Measurements from ENCODE around the gene C13orf46. TPM values are rescaled to one million over a fixed set of nuclear protein-coding genes. Genes with fewer than 3 reads are reported as not detected.

Gene C13orf46
- total RNA-seq, 3 donors from 2014 or later, result 0.16 to 0.73 (median 0.66) TPM

GRCh38 chr13:113921763-113922162 is 52.1 kb downstream of the C13orf46 start:
- no peak for TF ChIP-seq CTCF (IDR thresholded peaks at IDR 0.05)
- no peak for TF ChIP-seq POLR2AphosphoS5 (IDR thresholded peaks at IDR 0.05)
- TF ChIP-seq POLR2A (IDR thresholded peaks at IDR 0.05), result no peak
- peaks cover 0 to 7% of the 10 kb centered on the region in 2 donors for H3K9me3 ChIP-seq
- intact Hi-C loops (cut with DNase I; ENCODE audit: low total_unique reads), result no loop called here
- H3K36me3 ChIP-seq, result no peaks in the 10 kb centered on the region
- peak in 1 of 2 donors; percentile 7 for DNase-seq (ENCODE audit: low spot score in 2 of 2)
- no peak overlapping the region for H3K27ac ChIP-seq
- no peaks in the 10 kb centered on the region for H3K4me1 ChIP-seq
- H3K27me3 ChIP-seq, result no peaks in the 10 kb centered on the region
- no peak overlapping the region for H3K4me3 ChIP-seq

- TF ChIP-seq POLR2AphosphoS5 (IDR thresholded peaks at IDR 0.05) (no peak), POLR2A (IDR thresholded peaks at IDR 0.05) (no peak)
- H3K27me3 ChIP-seq, result peaks cover 0 to 4% of the 10 kb centered on the region in 2 donors
- no peak overlapping the region for H3K27ac ChIP-seq
Observed at GRCh38 chr13:113920606-113921286, 53.1 kb downstream of the C13orf46 start.

GRCh38 chr13:113919761-113920559 is 53.9 kb downstream of the C13orf46 start:
- Histone ChIP-seq H3K4me3 (no peak overlapping the region), H3K27ac (no peak overlapping the region), H3K36me3 (no peaks in the 10 kb centered on the region), H3K4me1 (no peaks in the 10 kb centered on the region), H3K9me3 (peaks cover 0 to 7% of the 10 kb centered on the region in 2 donors), H3K27me3 (peaks cover 0 to 10% of the 10 kb centered on the region in 2 donors)
- DNase-seq (ENCODE audit: low spot score in 2 of 2), result peak; percentile 7 to 19
- no peak for TF ChIP-seq CTCF (IDR thresholded peaks at IDR 0.05)
- TF ChIP-seq POLR2A (IDR thresholded peaks at IDR 0.05), result no peak
- TF ChIP-seq POLR2AphosphoS5 (IDR thresholded peaks at IDR 0.05), result no peak
- intact Hi-C loops (cut with DNase I; ENCODE audit: low total_unique reads), result no loop called here

More at GRCh38 chr13:113920606-113921286, 53.1 kb downstream of the C13orf46 start:
- Histone ChIP-seq H3K36me3 (no peaks in the 10 kb centered on the region), H3K4me3 (no peak overlapping the region), H3K4me1 (no peaks in the 10 kb centered on the region), H3K9me3 (peaks cover 0 to 7% of the 10 kb centered on the region in 2 donors)
- intact Hi-C loops (cut with DNase I; ENCODE audit: low total_unique reads), result no loop called here
- DNase-seq (ENCODE audit: low spot score in 2 of 2), result peak; percentile 7 to 15

- Histone ChIP-seq H3K27me3 (peaks cover 0 to 15% of the 10 kb centered on the region in 2 donors), H3K36me3 (no peaks in the 10 kb centered on the region), H3K9me3 (peaks cover 0 to 7% of the 10 kb centered on the region in 2 donors), H3K27ac (no peak overlapping the region), H3K4me1 (no peaks in the 10 kb centered on the region), H3K4me3 (no peak overlapping the region)
- DNase-seq (ENCODE audit: low spot score in 2 of 2), result peak; percentile 27 to 46
- intact Hi-C loops (cut with DNase I; ENCODE audit: low total_unique reads), result no loop called here
- no peak for TF ChIP-seq CTCF (IDR thresholded peaks at IDR 0.05)
- TF ChIP-seq POLR2AphosphoS5 (IDR thresholded peaks at IDR 0.05), result no peak
- no peak for TF ChIP-seq POLR2A (IDR thresholded peaks at IDR 0.05)
Observed at GRCh38 chr13:113918981-113919701, 54.7 kb downstream of the C13orf46 start.

- DNase-seq (ENCODE audit: low spot score in 2 of 2), result peak; percentile 9 to 27
- no peaks in the 10 kb centered on the region for H3K4me1 ChIP-seq
- H3K36me3 ChIP-seq, result no peaks in the 10 kb centered on the region
- no peak overlapping the region for H3K27ac ChIP-seq
- peaks cover 0 to 7% of the 10 kb centered on the region in 2 donors for H3K9me3 ChIP-seq
- intact Hi-C loops (cut with DNase I; ENCODE audit: low total_unique reads), result no loop called here
- TF ChIP-seq POLR2A (IDR thresholded peaks at IDR 0.05), result no peak
- peaks cover 0 to 15% of the 10 kb centered on the region in 2 donors for H3K27me3 ChIP-seq
- no peak overlapping the region for H3K4me3 ChIP-seq
Observed at GRCh38 chr13:113918580-113918979, 55.3 kb downstream of the C13orf46 start.
